Gastroesophageal sphincter (tissue), 4 donors: Measurements from ENCODE around the gene SLC44A1. TPM values are rescaled to one million over a fixed set of nuclear protein-coding genes. Genes with fewer than 3 reads are reported as not detected.

Experiments
- ATAC-seq: fragments of 150-250 bp; one replicate; pipeline ENCODE4 v1.9.1; 2016; ENCODE audit warnings: mild to moderate bottlenecking, moderate library complexity
- H3K27ac ChIP-seq, 4 donors: fragments of 200-600 bp; sonication (generic) in 3 of 4; 1 replicate in 3 of 4; 2 replicates in 1 of 4; pipeline ENCODE4 v1.5.1; 2016 to 2019
- H3K27me3 ChIP-seq: fragments of 200-600 bp; sonication (generic); one replicate; pipeline ENCODE4 v1.5.1; 2019
- H3K36me3 ChIP-seq, 2 donors: fragments of 200-600 bp; sonication (generic); one replicate each; pipeline ENCODE4 v1.5.1; 2019; ENCODE audit warnings: control low read depth in 1 of 2
- H3K4me1 ChIP-seq, 3 donors: fragments of 200-600 bp; sonication (generic); 1 replicate in 2 of 3; 2 replicates in 1 of 3; pipeline ENCODE4 v1.5.1; 2016 to 2019; ENCODE audit warnings: control low read depth in 2 of 3
- H3K4me3 ChIP-seq, 2 donors: fragments of 200-600 bp; sonication (generic); one replicate each; pipeline ENCODE4 v1.5.1; 2019; ENCODE audit warnings: mild to moderate bottlenecking in 1 of 2, moderate library complexity in 1 of 2
- H3K9me3 ChIP-seq, 3 donors: fragments of 200-600 bp; sonication (generic); one replicate each; pipeline ENCODE4 v1.5.1; 2017 to 2019; ENCODE audit warnings: control low read depth in 2 of 3
- EP300 ChIP-seq: sonication (generic); formaldehyde crosslinking; IDR thresholded peaks from one replicate; pipeline ENCODE4 v1.6.1; 2017; ENCODE audit warnings: antibody characterized with exemption, mild to moderate bottlenecking
- POLR2A ChIP-seq, 2 donors: fragments of 450-650 bp; IDR thresholded peaks; one replicate each; pipeline ENCODE4 v1.6.1; 2017; ENCODE audit warnings: antibody characterized with exemption in 2 of 2, mild to moderate bottlenecking in 2 of 2, moderate library complexity in 1 of 2
- POLR2AphosphoS5 ChIP-seq: sonication (generic); formaldehyde crosslinking; IDR thresholded peaks from one replicate; pipeline ENCODE4 v1.6.1; 2017; ENCODE audit warnings: antibody characterized with exemption
- WGBS, 2 donors: methylation state at CpG; one replicate each; pipeline ENCODE4 v1.1.5; 2018; ENCODE audit warnings: low coverage in 1 of 2; 5-methylcytosine and 5-hydroxymethylcytosine counted together
- total RNA-seq, 4 donors: library from RNA; depleted of rRNA; stranded (reverse); fragments of >200 nt; gene quantifications; one replicate each; pipeline ENCODE4 v1.1.0, GENCODE V29; 2016
- TF ChIP-seq, protein P1 (sequence below), 4 experiments: fragments of 200-600 bp in 2 of 4; fragments of 450-650 bp in 2 of 4; sonication (generic) in 1 of 4; IDR thresholded peaks; one replicate each; pipeline ENCODE4 v1.5.1; 2017 to 2019; ENCODE audit warnings: antibody characterized with exemption in 4 of 4, mild to moderate bottlenecking in 2 of 4, moderate library complexity in 2 of 4

SLC44A1 gene
- total RNA-seq, 4 donors from 2014 or later, result 27.9 to 49.1 (median 30.6) TPM

DNA sequence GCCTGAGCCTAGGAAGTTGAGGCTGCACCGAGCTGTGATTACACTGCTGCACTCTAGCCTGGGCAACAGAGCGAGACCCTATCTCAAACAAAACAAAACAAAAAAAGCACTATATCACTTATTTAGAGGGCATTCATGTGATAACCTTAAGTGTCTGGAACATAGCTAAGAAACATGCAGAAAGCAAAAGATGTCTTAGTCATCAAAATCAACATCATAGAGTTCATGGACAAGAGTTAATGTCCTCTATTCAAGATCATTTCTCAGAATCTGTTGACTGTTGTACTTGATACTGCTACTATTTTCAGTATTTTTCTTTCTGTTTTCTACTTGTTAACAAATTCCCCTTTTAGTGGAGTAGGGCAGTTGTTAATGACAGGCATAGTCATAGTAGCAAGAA is 228.8 kb downstream of the SLC44A1 start:
- Histone ChIP-seq H3K27me3 (no peaks in the 10 kb centered on the region), H3K9me3 (no peaks in the 10 kb centered on the region), H3K27ac (no peak overlapping the region), H3K4me3 (no peak overlapping the region), H3K36me3 (peaks cover 0 to 20% of the 10 kb centered on the region in 2 donors), H3K4me1 (no peaks in the 10 kb centered on the region)
- 83 to 87% methylated on average over 1 to 2 of the region's 2 CpGs for WGBS, 2 donors
- TF ChIP-seq POLR2A (IDR thresholded peaks at IDR 0.05) (no peak), EP300 (no peak), POLR2AphosphoS5 (no peak)
- TF ChIP-seq, protein P1, sequence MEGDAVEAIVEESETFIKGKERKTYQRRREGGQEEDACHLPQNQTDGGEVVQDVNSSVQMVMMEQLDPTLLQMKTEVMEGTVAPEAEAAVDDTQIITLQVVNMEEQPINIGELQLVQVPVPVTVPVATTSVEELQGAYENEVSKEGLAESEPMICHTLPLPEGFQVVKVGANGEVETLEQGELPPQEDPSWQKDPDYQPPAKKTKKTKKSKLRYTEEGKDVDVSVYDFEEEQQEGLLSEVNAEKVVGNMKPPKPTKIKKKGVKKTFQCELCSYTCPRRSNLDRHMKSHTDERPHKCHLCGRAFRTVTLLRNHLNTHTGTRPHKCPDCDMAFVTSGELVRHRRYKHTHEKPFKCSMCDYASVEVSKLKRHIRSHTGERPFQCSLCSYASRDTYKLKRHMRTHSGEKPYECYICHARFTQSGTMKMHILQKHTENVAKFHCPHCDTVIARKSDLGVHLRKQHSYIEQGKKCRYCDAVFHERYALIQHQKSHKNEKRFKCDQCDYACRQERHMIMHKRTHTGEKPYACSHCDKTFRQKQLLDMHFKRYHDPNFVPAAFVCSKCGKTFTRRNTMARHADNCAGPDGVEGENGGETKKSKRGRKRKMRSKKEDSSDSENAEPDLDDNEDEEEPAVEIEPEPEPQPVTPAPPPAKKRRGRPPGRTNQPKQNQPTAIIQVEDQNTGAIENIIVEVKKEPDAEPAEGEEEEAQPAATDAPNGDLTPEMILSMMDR (IDR thresholded peaks at IDR 0.05), result no peak
- ATAC-seq, result no peak

DNA sequence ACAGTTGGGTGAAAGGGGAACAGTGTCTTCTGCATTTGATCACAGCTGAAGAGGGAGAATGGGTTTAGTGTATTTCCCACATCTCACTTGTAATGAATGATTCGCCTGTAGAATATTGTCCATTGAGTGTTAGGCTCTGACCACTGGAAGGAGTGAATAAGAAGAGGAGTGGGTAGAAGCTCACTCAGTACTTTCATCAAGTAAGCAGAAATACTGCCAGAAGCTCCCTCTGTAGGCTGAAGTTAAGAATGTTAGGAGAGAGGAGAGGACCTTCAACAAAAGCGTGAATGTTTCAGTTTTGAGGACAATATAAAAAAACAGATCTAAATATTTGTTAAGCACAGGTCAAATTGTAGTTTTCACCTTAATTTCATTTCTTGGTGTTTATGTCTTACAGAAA is 230.9 kb downstream of the SLC44A1 start:
- H3K4me1 ChIP-seq, result no peaks in the 10 kb centered on the region
- no peaks in the 10 kb centered on the region for H3K27me3 ChIP-seq
- no peak for ATAC-seq
- TF ChIP-seq POLR2AphosphoS5, result no peak
- TF ChIP-seq, protein P1 (IDR thresholded peaks at IDR 0.05), result peak in 2 of 4 experiments; percentile 12 to 25
- no peak overlapping the region for H3K27ac ChIP-seq
- no peak overlapping the region for H3K4me3 ChIP-seq
- peaks cover 0 to 6% of the 10 kb centered on the region in 2 donors for H3K36me3 ChIP-seq
- no peaks in the 10 kb centered on the region for H3K9me3 ChIP-seq
- WGBS, 2 donors, result 61 to 78% methylated on average over 2 of the region's 2 CpGs

DNA sequence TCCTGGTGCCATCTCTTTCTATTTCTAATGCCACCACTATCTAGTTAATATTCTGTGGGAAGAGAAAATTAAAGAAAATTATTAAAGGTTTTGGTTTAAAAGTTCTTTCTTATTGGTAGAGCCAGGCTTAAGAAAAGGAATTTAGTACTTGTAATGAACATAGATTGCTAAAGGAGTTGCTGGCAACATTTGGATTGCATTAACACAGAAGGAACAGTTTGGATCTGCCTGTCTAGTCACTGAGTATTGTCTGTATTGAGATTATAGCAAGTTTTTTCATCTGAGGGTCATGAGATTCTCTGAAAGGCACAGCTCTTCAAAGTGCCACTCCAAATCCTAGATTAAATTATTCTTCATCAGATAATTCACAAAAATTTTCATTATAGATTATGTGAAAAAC is 235.4 kb downstream of the SLC44A1 start:
- H3K4me3 ChIP-seq, result no peak overlapping the region
- H3K36me3 ChIP-seq, result peaks cover 0 to 3% of the 10 kb centered on the region in 2 donors
- H3K4me1 ChIP-seq, result no peaks in the 10 kb centered on the region
- no peaks in the 10 kb centered on the region for H3K9me3 ChIP-seq
- no peaks in the 10 kb centered on the region for H3K27me3 ChIP-seq
- no peak overlapping the region for H3K27ac ChIP-seq
- no peak for TF ChIP-seq POLR2AphosphoS5
- no peak for TF ChIP-seq POLR2A (IDR thresholded peaks at IDR 0.05)
- TF ChIP-seq, protein P1 (IDR thresholded peaks at IDR 0.05), result no peak
- TF ChIP-seq EP300, result no peak
- ATAC-seq, result no peak

DNA sequence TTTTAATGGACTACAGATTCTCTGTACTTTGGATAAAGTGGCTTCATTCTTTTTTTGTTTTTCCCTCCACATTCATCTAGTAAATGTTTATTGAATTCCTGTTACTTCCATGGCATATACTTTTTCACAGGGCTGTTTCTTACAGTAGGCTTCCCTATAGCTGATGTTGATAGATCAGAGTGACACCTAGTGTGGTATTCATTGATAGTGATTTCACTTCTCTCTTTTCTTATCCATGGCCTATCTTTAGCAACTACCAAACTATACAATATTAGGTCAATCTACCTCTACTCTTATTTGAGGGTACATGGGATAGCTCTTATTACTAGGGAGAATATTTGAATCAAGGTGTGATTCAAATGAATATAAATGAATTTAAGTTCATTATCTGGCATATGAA is 239.2 kb downstream of the SLC44A1 start:
- Histone ChIP-seq H3K4me3 (no peak overlapping the region), H3K27ac (no peak overlapping the region), H3K9me3 (no peaks in the 10 kb centered on the region), H3K4me1 (no peaks in the 10 kb centered on the region), H3K36me3 (peaks cover 0 to 8% of the 10 kb centered on the region in 2 donors), H3K27me3 (no peaks in the 10 kb centered on the region)
- no peak for ATAC-seq
- TF ChIP-seq, protein P1 (IDR thresholded peaks at IDR 0.05), result no peak
- TF ChIP-seq POLR2AphosphoS5 (no peak), POLR2A (IDR thresholded peaks at IDR 0.05) (no peak), EP300 (no peak)

DNA sequence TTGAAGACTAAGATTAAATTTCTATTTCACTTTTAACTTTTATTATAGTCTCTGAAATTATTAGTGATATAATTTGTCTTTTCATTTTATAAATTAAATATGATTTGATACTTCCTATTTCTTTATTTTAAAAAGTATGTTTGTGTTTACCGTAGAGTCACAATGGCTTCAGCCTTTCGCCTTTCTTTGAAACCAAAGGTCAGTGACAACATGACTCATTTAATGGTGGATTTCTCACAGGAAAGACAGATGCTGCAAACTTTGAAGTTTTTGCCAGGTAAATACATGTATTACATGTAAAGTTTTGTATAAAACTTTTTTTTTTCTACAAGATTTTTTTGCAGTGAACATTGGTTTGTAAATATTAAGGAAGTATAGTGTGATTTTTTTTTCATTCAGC is 239.8 kb downstream of the SLC44A1 start:
- H3K27me3 ChIP-seq, result no peaks in the 10 kb centered on the region
- no peak overlapping the region for H3K4me3 ChIP-seq
- peaks cover 0 to 8% of the 10 kb centered on the region in 2 donors for H3K36me3 ChIP-seq
- WGBS, 2 donors, result 75 to 98% methylated on average over 2 of the region's 2 CpGs
- TF ChIP-seq, protein P1 (IDR thresholded peaks at IDR 0.05), result no peak
- TF ChIP-seq POLR2AphosphoS5 (no peak), POLR2A (IDR thresholded peaks at IDR 0.05) (no peak), EP300 (no peak)
- no peak for ATAC-seq
- no peak overlapping the region for H3K27ac ChIP-seq
- H3K9me3 ChIP-seq, result no peaks in the 10 kb centered on the region
- no peaks in the 10 kb centered on the region for H3K4me1 ChIP-seq
